IMR-90 (cell line): Measurements from ENCODE around the gene ALDH1B1.

Experiments
- BHLHE40 ChIP-seq: fragments of 150-350 bp; IDR thresholded peaks from 2 replicates; pipeline ENCODE4 v1.6.1; 2016; ENCODE audit warnings: mild to moderate bottlenecking, low read depth, low read length
- CEBPB ChIP-seq: IDR thresholded peaks from 2 replicates; pipeline ENCODE4 v1.6.1; 2012; ENCODE audit warnings: low read depth, low read length, improper control_type of control experiment
- CTCF ChIP-seq: conservative IDR thresholded peaks from 2 replicates; pipeline ENCODE4 v1.5.1; 2012; ENCODE audit warnings: mild to moderate bottlenecking, low read depth, low read length, improper control_type of control experiment
- MAZ ChIP-seq: IDR thresholded peaks from 2 replicates; pipeline ENCODE4 v1.6.1; 2012; ENCODE audit warnings: low read depth, mild to moderate bottlenecking, low read length, improper control_type of control experiment, moderate library complexity, borderline replicate concordance
- POLR2A ChIP-seq: IDR thresholded peaks from 2 replicates; pipeline ENCODE4 v1.6.1; 2012; ENCODE audit warnings: mild to moderate bottlenecking, low read depth, low read length
- RAD21 ChIP-seq: IDR thresholded peaks from 2 replicates; pipeline ENCODE4 v1.6.1; 2012; ENCODE audit warnings: low read length, improper control_type of control experiment
- USF2 ChIP-seq: fragments of 150-350 bp; IDR thresholded peaks from 2 replicates; pipeline ENCODE4 v1.6.1; 2017; ENCODE audit warnings: mild to moderate bottlenecking, antibody characterized with exemption, low read length, low read depth

- TF ChIP-seq CTCF, result no peak
- no peak for TF ChIP-seq RAD21
- no peak for TF ChIP-seq BHLHE40
- TF ChIP-seq USF2, result no peak
- TF ChIP-seq POLR2A, result no peak
- peak; percentile 95 for TF ChIP-seq CEBPB
- no peak for TF ChIP-seq MAZ
Observed at GRCh38 chr9:38388283-38389223, 3.9 kb upstream of the ALDH1B1 start.
